ENCODE measurements around the gene NDP.

GRCh38 chrX:43961699-43962098, 11.5 kb downstream of the NDP start:
- peak in 1 of 6 experiments; percentile 38 for TF ChIP-seq CTCF (IDR thresholded peaks at IDR 0.05)
- TF ChIP-seq POLR2A (IDR thresholded peaks at IDR 0.05), result no peak
